CD4-positive, alpha-beta T cell treated with Interleukin-4 for 4 hours (primary cell): ENCODE data around the gene NHLRC2.
"Not testable (repeated sequence)": the region's sequence is repeated elsewhere in the genome, so short reads cannot be mapped to it uniquely, and the experiment has no call there.

Experiments used
- DNase-seq: peaks from one replicate; pipeline ENCODE4 v3.0.0-alpha.2; 2020

The NHLRC2 gene

DNA sequence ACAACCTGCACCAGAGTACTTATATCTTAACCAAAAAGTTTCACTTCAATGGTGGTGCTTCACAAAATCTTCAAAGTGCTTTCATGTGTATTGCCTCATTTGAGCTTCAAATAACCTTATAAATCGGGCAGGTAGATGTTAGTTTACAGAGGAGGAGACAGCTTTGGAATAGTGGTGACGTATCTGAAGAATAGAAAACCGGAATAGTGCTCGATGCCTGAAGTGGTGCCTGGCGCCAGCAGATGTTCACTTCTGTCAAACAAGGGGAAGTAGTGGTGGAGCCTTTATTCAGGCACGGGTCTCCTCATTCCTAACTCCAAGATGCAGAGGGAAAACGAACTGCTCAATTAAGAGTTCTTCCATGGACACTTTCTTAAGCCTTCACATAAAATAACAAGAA is 58.1 kb downstream of the NHLRC2 start:
- no peak for DNase-seq

DNA sequence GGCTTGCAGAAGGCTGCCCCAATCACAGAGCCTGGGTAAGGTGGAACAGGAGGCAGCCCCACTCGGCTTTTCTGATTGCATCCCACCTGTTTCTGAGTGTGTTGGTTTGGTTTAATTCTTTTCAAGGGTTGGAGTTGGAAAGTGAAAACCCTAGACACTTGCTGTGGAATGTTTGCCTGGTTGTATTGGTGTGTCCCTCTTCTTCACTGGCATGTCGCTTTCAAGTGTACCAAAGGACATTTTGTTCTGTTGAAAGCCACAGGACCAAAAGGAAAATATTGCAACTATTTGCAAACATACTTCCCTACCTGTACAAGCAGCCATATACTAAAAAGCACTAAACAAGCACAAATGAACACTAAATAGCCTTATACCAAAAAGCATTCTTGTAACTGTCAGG is 60.5 kb downstream of the NHLRC2 start:
- no peak for DNase-seq

DNA sequence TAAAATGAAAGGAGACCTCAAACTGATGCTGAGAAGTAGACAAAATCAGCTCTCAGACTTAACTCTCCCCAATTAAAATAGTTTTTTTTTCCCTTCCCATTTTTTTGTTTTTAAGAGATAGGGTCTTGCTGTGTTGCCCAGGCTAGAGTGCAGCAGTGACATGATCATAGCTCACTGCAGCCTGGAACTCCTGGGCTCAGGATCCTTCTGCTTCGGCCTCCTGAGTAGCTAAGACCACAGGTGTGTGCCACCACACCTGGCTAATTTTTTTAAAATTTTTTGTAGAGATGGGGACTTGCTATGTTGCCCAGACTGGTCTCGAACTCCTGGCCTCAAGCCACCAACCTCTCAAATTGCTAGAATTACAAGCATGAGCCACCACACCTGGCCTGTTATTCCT is 61.1 kb downstream of the NHLRC2 start:
- no peak for DNase-seq

DNA sequence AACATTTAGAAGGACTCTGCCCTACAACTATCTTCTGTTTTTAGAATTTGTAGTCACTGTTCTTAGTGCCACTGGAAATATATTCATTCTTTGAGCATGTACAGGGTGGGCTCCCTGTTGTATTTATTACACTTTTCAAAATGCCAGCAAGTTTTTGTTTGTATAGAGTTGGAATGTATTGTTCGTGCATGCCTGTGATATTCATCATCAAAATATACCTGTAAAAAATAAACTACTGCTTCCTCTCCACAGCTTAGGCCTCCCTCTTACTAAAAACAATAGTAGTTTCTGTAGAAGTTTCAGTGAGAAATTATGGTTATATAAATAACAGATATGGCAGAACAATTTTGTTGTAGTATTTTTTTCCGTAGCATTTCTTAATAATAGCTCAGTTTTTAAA is 61.6 kb downstream of the NHLRC2 start:
- DNase-seq = no peak

DNA sequence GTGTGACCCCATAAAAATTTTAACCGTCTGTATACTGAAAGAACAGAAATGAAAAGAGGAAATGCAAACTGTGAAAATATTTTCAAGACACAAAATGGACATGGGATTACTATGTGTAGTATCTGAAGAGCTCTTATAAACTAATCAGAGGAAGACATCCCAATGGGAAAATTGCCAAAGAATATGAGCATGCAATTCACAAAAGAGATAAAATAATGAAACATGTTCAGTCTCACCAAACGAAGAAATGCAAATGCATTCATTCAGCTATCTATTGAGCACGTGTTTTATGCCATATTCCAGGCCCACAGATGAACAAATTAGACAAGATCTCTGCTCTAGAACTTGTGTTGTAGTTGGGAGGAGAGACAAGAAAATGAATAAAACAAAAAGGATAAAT is 63.2 kb downstream of the NHLRC2 start:
- no peak for DNase-seq

DNA sequence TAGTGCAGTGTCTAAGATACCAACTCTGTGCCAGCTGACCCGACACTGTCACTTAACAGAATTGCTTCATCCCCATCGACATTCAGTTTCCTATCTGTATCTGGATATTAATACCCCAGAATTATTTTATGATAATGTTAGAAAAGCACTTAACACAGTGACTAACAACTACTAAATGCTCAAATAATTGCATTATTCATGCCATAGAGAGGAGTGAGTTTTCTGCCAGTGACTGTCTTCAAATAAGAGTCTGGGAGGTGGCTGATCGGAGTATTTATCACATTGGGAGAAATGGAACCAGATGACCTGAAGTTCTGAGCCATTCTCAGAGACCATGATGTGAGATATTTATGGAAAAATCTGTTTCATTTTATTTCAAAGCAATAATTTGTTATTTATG is 65.7 kb downstream of the NHLRC2 start:
- no peak for DNase-seq

DNA sequence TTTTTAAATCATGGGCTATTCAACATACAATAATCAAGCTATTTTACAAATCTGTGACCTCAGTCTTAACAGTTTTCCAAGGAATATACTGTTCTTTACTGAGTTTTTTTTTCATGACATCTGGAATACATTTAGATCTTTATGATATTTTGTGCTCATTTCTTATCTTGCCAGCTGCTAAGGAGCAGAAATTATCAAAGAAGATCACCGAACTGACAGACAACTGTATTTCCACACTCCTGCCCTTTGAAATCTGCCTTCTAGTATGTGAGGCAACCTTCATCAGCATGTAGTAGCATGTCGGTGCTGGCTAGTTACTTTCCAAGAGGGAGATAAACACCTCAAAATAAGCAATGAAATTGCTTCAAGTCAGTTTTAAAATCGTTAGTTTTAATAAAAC is 66.4 kb downstream of the NHLRC2 start:
- no peak for DNase-seq

DNA sequence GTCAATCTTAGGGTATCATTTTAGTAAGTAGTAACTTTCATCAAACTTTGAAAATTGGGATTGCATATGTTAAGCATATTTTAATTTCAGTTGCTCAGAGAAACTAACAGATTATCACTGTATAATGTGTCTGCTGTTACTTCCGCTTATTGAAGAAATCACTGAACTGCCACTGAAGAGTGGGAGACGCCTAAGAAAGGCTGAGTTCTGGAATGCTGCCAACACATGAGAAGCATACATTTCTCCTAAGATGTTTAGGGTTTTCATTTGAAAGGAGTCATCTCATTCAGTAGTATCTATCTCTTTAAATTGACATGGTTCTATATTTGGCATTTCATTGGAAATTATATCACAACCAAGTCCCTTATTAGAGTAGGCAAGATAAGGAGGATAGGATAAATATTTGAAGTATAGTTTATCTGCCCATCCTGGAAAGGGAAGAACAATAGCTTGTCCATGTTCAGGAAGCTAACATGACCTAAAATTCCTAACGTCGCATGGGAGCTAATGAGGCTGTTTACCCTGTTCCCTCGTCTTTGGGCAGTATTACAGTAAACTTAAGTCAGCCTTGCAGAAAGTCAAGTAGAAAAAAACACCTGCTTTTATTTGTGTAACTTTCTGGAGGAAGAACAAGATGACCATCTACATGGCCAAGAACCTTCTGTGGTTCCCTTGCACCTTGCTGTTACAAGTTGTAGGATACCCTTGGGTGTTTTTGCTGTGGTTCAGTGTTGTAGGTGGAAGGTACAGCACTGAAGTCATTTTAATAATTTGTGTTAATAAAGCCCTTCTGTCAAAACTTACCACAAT is 67.3 kb downstream of the NHLRC2 start:
- no peak for DNase-seq

DNA sequence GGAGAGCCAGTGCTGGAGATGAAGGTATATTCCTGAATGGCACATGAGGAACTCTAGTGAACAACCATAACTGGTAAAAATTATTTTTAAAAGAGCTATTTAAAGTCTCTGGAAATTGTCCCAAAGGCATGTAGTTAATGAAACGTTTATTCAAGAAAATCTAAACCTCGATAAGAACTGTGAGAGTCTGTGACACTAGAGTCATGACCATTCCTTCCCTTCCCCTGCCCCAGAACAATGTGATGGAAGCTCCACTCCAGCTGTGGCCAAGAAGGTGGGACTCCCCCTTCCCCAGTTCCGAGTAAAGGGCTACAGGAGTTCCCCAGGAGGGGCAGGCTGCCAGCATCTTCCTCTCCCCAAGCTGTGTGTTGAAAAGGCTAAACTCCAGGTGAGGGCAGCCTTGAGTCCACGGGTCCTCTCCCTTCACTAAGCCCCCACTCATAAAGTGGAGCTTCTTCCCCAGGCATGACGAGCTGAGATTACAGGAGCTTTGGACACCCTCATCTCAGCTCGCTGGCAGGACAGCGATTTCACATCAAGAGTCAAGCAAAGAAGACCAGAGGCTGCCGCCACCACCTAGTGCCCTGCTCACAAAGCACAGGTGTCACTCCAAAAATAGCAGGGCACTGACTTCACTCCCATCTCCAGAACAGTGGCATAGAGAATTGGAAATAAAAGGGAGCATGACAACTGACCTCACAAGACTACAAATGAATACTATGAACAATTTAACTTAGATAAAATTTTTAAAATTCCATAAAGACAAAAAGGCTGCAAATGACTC is 68.5 kb downstream of the NHLRC2 start:
- no peak for DNase-seq

DNA sequence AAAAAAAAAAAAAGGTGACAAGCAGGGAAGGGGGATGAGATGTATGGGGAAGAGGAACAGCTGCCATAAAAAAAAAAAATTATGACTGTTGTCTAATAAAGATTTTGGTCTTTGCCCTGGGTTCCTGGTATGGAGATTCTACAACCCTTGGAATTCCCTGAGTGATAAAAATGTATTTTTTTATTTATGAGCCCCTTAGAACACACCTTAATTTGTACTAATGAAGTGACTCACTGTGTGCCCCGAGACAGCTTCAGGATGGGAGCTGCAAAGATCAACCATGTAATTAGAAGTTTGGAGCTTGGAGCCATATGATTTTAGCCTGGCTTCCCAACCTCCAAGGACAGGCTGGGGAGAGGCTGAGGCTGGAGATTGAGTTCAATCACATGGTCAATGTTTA is 69.7 kb downstream of the NHLRC2 start:
- no peak for DNase-seq

DNA sequence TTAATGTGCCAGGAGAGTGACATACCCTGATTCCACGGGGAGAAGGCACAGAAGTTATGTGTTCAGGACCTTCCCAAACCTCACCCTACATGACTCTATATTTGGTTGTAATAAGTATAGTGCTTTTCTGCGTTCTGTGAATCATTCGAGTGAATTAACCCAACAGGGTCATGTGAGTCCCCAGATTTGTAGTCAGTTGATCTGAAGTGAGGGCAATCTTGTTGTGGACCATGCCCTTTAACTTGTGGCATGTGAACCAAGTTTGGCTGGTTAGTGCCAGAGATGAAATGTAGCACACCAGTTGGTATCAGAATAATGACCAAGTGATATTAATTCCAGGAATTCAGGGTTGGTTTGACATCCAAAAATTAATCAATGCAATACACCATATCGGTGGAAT is 70.2 kb downstream of the NHLRC2 start:
- DNase-seq = no peak

DNA sequence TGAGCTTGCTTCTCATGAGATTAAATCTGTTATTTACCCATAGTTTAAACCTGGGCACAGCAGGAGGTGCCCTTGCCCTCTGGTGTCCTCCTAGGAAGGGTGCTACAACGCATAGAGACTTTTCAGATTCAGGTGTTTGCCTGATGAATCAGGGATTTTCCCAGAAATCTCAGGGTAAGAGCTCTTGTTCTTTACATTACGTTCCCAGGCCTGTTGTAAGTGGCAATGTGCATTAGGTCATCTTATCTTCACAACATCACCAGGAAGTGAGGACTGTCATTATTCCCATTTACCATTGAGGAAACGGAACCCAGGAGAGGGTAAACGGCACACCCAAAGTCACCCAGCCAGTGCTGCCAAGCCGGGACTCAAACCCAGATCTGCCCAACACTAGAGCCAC is 73.0 kb downstream of the NHLRC2 start:
- no peak for DNase-seq

DNA sequence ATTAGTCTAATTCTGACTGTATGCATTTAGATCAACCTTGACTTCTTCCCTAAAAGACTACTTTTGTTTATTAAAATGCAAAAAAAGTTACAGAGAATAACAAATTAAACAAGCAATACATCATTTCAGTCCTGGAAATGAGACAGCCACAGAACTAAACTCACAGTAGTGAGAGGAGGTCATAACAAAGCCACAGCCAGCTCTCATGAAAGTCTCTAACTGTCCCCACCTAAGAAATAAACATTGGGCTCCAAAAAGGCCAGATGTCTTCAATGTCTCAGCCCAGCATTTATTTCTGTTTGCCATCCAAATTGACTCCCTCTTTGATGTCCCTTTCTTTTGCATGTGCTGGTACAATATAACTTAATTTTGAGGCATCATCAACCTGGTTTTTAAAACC is 74.4 kb downstream of the NHLRC2 start:
- DNase-seq = no peak

DNA sequence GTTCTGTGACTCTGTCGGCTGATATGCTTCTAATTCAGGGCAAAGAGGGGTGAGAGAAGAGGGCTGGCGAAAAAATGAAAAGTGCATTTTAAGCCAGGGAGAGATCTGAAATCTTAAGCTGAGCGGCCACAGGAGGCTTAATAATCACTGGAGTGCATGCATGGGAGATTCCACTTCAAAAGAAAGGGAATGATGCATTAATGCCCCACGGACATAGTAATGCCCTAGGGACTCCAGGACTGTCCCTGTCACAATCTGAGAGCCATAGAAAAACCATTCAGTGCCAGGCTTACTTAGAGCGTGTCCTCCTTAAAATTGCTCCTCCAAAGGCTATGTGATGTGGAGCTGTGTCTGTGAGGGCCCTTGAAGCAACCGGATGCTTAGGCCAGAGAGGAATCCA is 75.1 kb downstream of the NHLRC2 start:
- no peak for DNase-seq

DNA sequence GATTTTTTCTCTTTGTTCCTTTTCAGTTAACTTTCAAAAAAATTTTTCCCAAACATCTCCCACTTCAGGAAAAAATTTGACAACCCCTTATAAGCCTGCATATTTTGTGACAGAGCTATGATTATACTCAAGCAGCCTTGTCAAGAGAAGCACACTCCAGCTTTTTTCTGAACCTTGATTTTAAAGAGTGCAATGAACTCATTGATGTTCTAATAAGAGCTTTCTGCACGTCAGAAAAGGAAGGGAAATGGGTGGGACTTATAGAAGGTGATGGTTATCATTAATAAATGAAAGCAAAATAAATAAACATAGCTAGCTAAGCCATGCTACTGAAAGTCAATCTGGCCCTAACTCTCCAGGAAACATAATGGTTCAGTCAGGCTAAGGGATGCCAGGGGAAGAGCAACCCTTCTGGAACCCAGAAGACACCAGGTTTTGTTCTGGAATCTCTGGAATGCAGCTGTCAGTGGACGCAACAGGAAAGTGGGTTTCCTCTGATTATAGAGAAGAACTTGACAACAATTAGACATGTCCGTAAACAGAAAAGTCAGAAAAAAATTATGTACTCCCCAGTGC is 76.1 kb downstream of the NHLRC2 start:
- DNase-seq = no peak

DNA sequence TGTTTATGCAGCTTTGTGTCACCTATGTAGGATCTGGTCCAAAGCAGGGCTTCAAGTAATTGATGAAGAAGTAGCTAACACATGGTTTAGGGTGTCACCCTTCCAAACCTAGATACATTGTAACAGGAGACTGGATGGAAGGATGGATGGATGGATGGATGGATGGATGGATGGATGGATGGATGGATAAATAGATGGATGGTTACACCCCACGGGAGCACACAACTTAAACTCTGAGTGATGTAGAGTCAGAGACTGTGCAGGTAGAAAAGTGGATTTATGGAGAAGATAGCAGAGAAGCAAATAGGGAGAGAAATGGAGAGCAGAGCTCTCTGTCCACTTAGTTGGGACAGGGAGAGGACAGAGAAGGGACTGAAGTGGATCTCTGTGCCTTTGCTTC is 78.4 kb downstream of the NHLRC2 start:
- DNase-seq = no peak

DNA sequence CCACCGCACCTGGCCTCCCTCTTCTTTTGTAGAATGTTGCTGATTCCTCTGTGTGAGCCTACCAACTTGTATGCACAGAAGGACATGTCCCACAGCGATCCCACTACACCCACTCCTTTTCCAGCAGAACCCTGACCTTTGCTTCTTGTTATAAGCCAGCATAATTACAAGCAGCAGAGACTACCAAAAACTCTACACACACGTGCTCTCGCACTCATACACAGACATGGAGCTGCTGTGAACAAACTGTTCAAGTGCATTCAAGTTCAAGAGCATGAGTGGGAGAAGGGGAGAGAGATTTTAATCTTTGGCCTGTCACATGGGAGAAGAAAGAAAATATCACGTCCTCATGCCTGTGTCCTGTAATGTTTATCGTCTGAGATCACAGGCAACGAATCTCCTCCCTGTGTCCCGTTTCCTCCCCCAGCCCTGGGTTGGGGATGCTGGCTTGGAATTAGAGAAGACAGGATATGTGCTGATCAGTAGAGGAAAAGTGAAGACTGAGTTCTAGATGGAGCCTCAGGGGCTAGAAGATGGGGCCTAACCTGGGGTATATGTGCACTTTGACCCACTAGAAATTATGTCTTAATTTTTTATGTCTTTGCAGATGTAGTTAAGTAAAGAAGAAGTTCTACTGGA is 79.6 kb downstream of the NHLRC2 start:
- DNase-seq = no peak

DNA sequence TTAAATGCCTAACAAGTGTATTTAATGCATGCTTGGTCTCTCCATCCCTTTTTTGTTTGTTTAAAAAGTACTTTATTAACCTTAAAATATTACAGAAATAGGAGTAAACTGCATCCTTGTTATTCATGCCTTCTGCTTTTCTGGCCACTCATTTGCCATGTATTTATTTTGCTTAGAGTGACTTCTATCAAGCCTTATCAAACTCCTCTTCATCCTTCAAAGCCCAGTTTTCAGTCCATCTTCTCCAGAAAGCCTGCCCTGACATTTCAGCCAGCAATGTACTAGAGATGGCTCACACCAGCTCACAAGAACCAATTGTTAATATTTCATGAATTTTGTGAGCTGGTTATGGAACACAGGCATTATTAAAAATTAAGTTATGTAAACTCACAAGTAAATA is 82.8 kb downstream of the NHLRC2 start:
- no peak for DNase-seq

DNA sequence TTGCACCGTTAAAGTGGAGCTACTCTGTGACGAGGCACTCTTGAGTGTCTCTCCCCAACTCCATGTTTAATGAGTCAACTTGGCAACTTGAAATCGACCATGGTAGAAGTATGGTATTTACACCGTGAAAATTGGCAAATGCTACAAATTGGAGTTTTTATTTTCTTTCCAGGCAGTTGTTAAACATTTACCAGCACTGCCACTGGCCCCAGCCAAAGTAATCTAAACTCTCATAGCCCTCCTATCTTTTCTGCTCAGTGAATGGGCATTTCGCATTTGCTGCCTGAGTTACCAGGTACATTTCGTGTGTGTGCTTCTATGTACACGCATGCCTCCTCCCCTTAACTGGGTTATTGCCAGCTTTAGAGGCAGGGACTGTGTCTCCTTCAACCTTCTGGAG is 83.3 kb downstream of the NHLRC2 start:
- DNase-seq = no peak

DNA sequence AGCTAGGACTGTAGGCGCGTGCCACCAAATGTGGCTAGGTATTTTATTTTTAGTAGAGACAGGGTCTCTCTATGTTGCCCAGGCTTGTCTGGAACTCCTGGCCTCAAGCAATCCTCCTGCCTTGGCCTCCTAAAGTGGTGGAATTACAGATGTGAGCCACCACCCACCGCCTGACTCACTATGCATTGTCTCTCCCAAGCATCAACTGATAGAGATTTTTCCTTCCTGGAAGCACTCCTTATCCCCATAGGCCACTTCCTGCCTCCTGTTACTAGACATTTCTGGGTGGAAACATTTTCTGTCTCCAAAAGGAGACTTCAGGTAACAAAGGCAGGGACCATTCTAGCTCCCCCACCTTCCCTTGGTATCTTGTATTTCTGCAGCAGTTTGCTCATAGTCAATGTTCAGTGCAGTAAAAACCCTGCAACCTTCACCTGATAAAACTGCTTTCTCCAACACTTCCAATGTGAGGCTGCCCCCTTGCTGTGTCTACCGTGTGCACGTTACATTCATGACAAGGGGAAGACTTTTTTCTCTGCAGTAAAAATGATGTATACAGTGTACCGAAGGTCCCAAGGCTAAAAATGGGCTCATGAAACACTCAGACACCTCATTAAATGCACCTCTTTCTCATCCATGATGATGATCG is 84.9 kb downstream of the NHLRC2 start:
- DNase-seq = no peak

DNA sequence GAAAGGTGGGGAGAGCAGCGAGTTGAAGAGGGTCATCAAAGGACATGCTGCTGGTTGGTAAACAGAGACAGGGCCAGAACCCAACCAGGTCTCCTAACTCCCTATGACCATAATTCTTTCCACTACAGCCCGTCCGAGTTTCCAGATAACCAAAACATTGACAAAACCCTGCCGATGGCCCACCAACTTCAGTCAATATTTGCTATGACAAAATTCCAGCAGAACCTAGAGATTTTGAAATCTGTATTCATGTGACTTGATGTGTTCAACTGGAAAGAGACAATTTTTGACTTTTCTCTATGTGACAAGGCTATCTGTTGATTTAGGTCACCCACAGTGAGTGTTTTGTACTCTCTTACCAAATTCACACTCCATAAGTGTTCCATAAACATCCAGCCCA is 86.7 kb downstream of the NHLRC2 start:
- DNase-seq = no peak

DNA sequence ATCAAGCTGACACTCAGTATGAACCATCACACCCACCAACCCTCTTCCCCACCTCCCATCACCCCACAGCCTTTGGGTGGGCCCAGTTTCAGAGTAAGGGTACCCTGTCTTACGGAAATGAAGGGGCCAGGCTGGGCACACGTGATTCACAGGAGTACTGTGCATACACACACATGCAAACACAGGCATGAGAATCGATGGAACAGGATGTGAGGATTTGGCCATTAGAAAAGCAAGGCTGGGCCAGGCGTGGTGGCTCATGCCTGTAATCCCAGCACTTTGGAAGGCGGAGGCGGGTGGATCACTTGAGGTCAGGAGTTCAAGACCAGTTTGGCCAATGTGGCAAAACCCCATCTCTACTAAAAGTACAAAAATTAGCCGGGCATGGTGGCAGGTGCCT is 88.7 kb downstream of the NHLRC2 start:
- not testable (repeated sequence) for DNase-seq

DNA sequence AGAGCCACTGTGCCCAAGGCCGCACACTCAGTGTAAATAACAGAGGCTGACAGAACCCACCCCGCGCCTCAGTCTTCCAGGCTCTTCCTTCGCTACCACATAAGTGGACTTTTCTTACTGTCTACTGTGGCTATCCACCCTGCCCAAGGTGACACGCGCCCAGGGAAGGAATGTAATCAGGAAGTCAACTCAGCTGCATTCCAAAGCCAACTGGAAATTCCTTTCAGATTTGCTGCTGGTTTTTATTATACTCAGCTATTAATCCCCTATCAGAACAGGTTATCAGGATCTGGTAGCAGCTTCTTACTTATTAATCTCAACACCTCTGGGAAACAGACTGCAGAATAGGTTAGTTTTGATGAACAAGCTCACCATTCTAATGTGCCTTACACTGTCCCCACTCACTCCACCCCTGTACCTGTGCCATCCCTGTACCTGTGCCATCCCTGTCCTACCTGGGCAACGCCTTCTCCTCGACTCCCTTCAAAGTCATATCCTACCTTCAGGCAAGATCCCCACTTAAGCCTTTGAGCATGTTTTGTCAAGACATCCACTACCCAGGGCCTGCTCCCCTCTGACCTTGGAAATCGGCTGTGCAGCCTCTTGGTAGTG is 90.7 kb downstream of the NHLRC2 start:
- no peak for DNase-seq
